Measurements from ENCODE around the gene CIAO2A.
"Not testable (repeated sequence)": the region's sequence is repeated elsewhere in the genome, so short reads cannot be mapped to it uniquely, and the experiment has no call there.

The CIAO2A gene

DNA sequence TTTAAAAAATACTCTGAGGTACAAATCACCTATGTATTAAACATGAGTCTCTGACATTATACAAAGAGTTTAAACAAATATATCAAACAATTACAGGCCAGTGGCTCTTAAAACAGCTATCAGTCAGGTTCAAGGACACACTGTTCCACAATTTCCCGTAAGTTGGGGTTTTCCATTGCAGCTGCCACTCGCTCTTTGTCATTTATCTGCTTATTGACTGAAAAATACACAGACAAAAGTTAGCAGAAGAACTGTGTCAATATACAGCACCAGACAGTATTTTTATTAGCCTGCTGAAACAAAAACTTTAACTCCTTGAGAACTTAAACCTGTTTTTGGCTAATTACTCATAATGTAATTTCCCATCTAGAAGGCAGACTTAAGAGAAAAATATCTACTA, 20.8 kb downstream of the CIAO2A start:
- no peak for DNase-seq (ENCODE audit: low read depth in 2 of 2, low spot score in 1 of 2)

DNA sequence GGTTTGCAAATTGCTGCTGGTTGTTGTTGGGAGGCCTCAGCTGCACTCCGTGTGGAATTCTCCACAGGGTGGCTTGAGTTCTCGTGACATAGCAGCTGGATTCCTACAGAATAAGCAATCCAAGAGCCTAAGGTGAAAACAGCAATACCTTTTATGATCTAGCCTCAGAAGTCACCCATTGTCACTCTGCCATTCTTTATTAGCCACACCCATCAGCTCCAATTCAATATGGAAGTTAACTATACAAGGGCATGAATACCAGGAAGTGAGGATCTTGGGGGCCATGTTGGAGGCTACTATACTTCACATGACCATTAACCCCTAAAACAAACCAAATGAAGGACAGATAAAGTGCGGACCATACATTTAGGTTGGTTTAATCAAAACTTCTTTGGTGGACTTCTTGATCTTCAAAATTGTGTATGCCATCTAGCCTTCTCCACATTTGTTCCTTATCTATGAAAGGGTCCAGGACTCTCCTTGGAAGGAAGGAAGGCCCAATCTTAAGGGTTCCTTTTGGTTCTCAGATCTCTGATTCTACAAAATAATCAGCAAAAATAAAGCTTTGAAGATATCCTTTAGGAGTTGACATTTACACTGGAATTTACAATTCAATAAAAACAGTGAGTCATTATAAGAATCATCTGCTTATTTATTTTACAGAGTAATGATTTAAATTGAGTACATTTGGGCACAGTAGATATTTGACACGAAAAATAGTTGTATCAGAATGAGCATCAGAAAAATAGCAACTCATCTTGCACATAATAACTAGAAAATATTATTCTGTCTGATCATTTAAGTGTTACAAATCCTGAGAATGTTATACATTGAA, 21.5 kb downstream of the CIAO2A start:
- no peak for DNase-seq (ENCODE audit: low read depth in 2 of 2, low spot score in 1 of 2)

DNA sequence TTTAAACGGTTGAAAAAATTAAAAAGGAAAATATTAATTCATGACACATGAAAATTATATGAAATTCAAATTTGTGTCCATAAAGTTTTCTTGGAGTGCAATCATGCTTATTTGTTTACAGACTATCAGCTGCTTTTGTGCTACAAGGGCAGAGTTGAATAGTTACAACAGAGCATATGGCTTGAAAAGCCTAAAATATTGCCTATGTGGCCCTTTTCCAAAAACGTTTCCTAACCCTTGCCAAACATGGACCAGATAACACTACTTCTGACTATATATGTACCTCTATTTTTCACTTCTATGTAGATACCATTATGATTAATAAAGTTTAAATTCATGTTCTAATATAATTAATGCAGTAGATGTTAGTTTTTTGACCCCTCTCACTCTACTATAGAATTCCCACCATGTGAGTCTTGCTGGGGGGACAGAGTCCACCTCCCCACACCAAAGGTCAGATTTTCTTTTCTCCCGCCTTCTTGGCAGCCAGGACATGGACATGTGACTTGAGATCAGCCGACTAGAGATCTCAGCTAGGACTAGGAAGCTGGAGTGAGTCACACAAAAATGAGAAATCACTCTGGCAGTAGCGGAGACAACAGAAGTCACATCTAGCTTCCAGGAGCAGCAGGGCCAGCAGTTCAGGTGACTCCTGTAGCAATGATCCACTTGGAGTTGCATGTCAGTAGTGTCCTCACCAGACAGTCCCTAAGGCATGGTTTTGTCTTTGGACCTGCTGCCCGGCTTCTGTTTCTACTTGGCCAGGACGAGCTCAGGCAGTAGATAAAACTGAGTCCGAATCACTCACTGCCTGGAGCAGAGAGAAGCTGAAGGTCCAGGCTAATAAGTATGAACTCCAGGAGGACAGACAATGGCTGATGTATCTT, 22.4 kb downstream of the CIAO2A start:
- DNase-seq (ENCODE audit: low read depth in 2 of 2, low spot score in 1 of 2): no peak

GRCh38 chr15:64070106-64070505, 23.5 kb downstream of the CIAO2A start:
- DNase-seq (ENCODE audit: low read depth in 2 of 2, low spot score in 1 of 2): no peak

- no peak for DNase-seq (ENCODE audit: low read depth in 2 of 2, low spot score in 1 of 2)
Observed at GRCh38 chr15:64068133-64068532, 25.5 kb downstream of the CIAO2A start.

- DNase-seq (ENCODE audit: low read depth in 2 of 2, low spot score in 1 of 2): peak; percentile 34 to 36
Observed at GRCh38 chr15:64067564-64068030, 26.0 kb downstream of the CIAO2A start.

- DNase-seq (ENCODE audit: low read depth in 2 of 2, low spot score in 1 of 2): no peak
Observed at GRCh38 chr15:64066451-64066850, 27.2 kb downstream of the CIAO2A start.

DNA sequence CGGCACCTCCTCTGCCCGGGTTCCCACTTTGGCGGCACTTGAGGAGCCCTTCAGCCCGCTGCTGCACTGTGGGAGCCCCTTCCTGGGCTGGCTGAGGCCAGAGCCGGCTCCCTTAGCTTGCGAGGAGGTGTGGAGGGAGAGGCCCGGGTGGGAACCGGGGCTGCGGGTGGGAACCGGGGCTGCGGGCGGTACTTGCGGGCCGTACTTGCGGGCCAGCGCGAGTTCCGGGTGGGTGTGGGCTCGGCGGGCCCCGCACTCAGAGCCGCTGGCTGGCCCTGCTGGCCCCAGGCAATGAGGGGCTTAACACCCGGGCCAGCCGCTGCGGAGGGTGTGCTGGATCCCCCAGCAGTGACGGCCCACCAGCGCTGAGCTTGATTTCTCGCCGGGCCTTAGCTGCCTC, 32.9 kb downstream of the CIAO2A start:
- DNase-seq (ENCODE audit: low read depth in 2 of 2, low spot score in 1 of 2): no peak

- DNase-seq (ENCODE audit: low read depth in 2 of 2, low spot score in 1 of 2): not testable (repeated sequence)
Observed at GRCh38 chr15:64059104-64059503, 34.5 kb downstream of the CIAO2A start.

- DNase-seq (ENCODE audit: low read depth in 2 of 2, low spot score in 1 of 2): no peak
Observed at GRCh38 chr15:64058279-64058678, 35.4 kb downstream of the CIAO2A start.

DNA sequence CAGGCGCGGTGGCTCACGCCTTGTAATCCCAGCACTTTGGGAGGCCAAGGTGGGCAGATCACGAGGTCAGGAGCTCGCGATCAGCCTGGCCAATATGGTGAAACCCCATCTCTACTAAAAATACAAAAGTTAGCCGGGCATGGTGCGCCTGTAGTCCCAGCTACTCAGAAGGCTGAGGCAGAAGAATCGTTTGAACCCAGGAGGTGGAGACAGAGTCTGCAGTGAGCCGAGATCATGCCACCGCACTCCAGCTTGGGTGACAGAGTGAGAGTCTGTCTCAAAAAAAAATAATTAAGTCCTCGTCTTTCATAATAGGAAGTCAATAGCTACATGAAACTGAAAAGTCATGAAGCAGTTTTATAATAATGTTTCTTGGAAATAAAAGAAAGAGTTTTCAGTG, 40.0 kb downstream of the CIAO2A start:
- not testable (repeated sequence) for DNase-seq (ENCODE audit: low read depth in 2 of 2, low spot score in 1 of 2)

- DNase-seq (ENCODE audit: low read depth in 2 of 2, low spot score in 1 of 2): no peak
Observed at GRCh38 chr15:64052925-64053491, 40.6 kb downstream of the CIAO2A start.

- DNase-seq (ENCODE audit: low read depth in 2 of 2, low spot score in 1 of 2): no peak
Observed at GRCh38 chr15:64051407-64052259, 42.0 kb downstream of the CIAO2A start.

GRCh38 chr15:64051093-64051402, 42.6 kb downstream of the CIAO2A start:
- DNase-seq (ENCODE audit: low read depth in 2 of 2, low spot score in 1 of 2): no peak

- DNase-seq (ENCODE audit: low read depth in 2 of 2, low spot score in 1 of 2): no peak
Observed at GRCh38 chr15:64050281-64051092, 43.2 kb downstream of the CIAO2A start.

GRCh38 chr15:64048781-64049460, 44.7 kb downstream of the CIAO2A start:
- DNase-seq (ENCODE audit: low read depth in 2 of 2, low spot score in 1 of 2): no peak

DNA sequence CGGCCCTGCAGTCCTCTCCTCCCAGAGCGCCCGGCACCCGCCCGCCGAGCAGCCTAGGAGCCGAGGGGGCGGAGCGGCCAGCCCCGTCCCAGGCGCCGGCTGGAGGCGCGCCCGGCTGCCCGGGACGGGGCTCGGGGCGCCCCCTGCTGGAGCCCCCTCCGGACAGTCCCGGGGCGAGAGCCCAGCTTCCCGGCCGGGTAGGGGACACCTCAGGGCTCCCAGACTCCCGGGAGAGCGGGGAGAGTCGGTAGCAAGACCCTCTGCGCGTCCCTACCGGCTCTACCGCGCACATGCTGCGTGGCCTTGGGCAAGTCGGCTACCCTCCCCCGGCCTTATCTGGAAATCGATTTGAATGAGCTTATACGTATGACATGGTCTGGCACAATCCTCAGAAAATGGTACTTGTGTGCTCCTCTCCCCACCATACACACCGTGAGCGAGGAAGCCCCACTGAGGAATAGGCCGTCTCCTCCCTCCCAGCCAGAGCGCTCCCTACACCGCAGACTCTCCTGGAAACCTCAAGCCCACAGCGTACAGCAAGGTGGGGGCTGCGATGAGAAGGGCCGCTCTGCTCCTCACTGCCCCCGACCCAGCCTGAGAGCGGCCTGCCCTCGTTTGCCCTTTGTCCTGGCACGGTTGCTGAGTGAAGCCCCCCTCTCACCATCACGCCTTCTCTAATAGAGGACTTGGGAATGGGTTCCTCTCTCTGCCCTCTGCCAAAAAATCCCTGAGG, 47.1 kb downstream of the CIAO2A start, which contains the start of gene DAPK2:
DAPK2 (minus strand) TSS at position 65 of the 733 bp plus-strand sequence. CDS start 6,224 bp downstream, outside the sequence.
- peak; percentile 39 to 41 for DNase-seq (ENCODE audit: low read depth in 2 of 2, low spot score in 1 of 2)

GRCh38 chr15:64045774-64046420, 47.7 kb downstream of the CIAO2A start:
- DNase-seq (ENCODE audit: low read depth in 2 of 2, low spot score in 1 of 2): no peak

Data from stimulated activated CD8-positive, alpha-beta memory T cell treated with anti-CD3 and anti-CD28 coated beads, Interleukin-4, amount 100 ng/mL, for 1 hour (primary cell).